B cell (primary cell): ENCODE measurements around the gene CFAP74. TPM values are rescaled to one million over a fixed set of nuclear protein-coding genes. Genes with fewer than 3 reads are reported as not detected.
A peak's percentile ranks its signal among the peaks of the same experiment; 100 is the strongest.

ENCODE experiments used
- ATAC-seq: fragments of 200-7000 bp; cut with Tn5 transposase; one replicate; pipeline ENCODE4 v1.10.0; 2021; ENCODE audit warnings: low read depth, mild to moderate bottlenecking, moderate number of reproducible peaks, moderate library complexity
- CTCF ChIA-PET: fragments of 350-600 bp; sonication (Branson Sonifier 250); formaldehyde crosslinking; loops from one replicate; lab custom pipeline; 2021; ENCODE audit warnings: antibody characterized with exemption, inconsistent platforms; lab: Charles Lee
- POLR2A ChIA-PET: fragments of 350-600 bp; sonication (Branson Sonifier 250); formaldehyde crosslinking; loops from one replicate; lab custom pipeline; 2021; ENCODE audit warnings: antibody characterized with exemption; lab: Charles Lee
- DNase-seq: peaks from one replicate; pipeline ENCODE4 v3.0.0; 2013
- H2AFZ ChIP-seq: 2 replicates; pipeline ENCODE4 v1.6.1; 2012; ENCODE audit warnings: mild to moderate bottlenecking, low read depth, low read length; ENCODE audit not compliant: insufficient read depth, poor library complexity, severe bottlenecking
- H3K27ac ChIP-seq, 2 donors: 1 replicate in 1 of 2; 2 replicates in 1 of 2; pipeline ENCODE4 v1.5.1; 2012 to 2013; ENCODE audit warnings: low read length in 2 of 2, mild to moderate bottlenecking in 2 of 2, moderate library complexity in 1 of 2
- H3K27me3 ChIP-seq, 4 experiments: fragments of 200-600 bp in 1 of 4; sonication (generic) in 1 of 4; replicated peaks in 1 of 4; 1 replicate in 2 of 4; 2 replicates in 2 of 4; pipeline versions ENCODE4 v1.6.1 to v1.7.0; 2013 to 2016; ENCODE audit warnings: low read length in 3 of 4, mild to moderate bottlenecking in 2 of 4, mixed read lengths in 1 of 4, moderate library complexity in 1 of 4; ENCODE audit not compliant: insufficient read depth in 4 of 4, control insufficient read depth in 3 of 4; ENCODE audit errors: control extremely low read depth in 1 of 4
- H3K36me3 ChIP-seq, 2 experiments: replicated peaks in 1 of 2; 1 replicate in 1 of 2; 2 replicates in 1 of 2; pipeline versions ENCODE4 v1.6.1 to v1.7.1; 2013; ENCODE audit warnings: low read length in 1 of 2; ENCODE audit not compliant: insufficient read depth in 2 of 2, control insufficient read depth in 1 of 2; ENCODE audit errors: control extremely low read depth in 1 of 2, extremely low read depth in 1 of 2
- H3K4me1 ChIP-seq, 2 donors: fragments of 200-600 bp in 1 of 2; sonication (generic) in 1 of 2; 1 replicate in 1 of 2; 2 replicates in 1 of 2; pipeline versions ENCODE4 v1.5.1 to v1.6.1; 2013 to 2017; ENCODE audit warnings: low read length in 2 of 2; ENCODE audit not compliant: control insufficient read depth in 2 of 2, insufficient read depth in 2 of 2
- H3K4me2 ChIP-seq: replicated peaks from 2 replicates; pipeline ENCODE3; 2012; ENCODE audit warnings: mild to moderate bottlenecking, low read depth, low read length; ENCODE audit not compliant: poor library complexity, severe bottlenecking
- H3K4me3 ChIP-seq, 5 experiments: fragments of 200-600 bp in 1 of 5; sonication (generic) in 1 of 5; 1 replicate in 3 of 5; 2 replicates in 2 of 5; pipeline versions ENCODE4 v1.5.1 to v1.7.0; 2011 to 2016; ENCODE audit warnings: low read length in 4 of 5, mild to moderate bottlenecking in 4 of 5, low read depth in 2 of 5, control low read depth in 1 of 5, moderate library complexity in 1 of 5; ENCODE audit not compliant: insufficient read depth in 1 of 5; ENCODE audit errors: control extremely low read depth in 1 of 5, extremely low read depth in 1 of 5
- H3K79me2 ChIP-seq: fragments of 200-600 bp; sonication (generic); one replicate; pipeline ENCODE4 v1.6.0; 2016; ENCODE audit warnings: low read length; ENCODE audit not compliant: control insufficient read depth, insufficient read depth
- H3K9ac ChIP-seq: fragments of 200-600 bp; sonication (generic); 2 replicates; pipeline ENCODE4 v1.6.1; 2017; ENCODE audit warnings: mild to moderate bottlenecking, low read length, moderate library complexity
- H3K9me3 ChIP-seq, 3 donors: one replicate each; pipeline versions ENCODE4 v1.6.1 to v1.7.1; 2013; ENCODE audit warnings: low read length in 2 of 3; ENCODE audit not compliant: control insufficient read depth in 2 of 3, insufficient read depth in 1 of 3; ENCODE audit errors: control extremely low read depth in 1 of 3
- H4K20me1 ChIP-seq: 2 replicates; pipeline ENCODE4 v1.6.0; 2012; ENCODE audit warnings: mild to moderate bottlenecking, low read length; ENCODE audit not compliant: insufficient read depth, control insufficient read depth, poor library complexity, severe bottlenecking
- H3K27ac Mint-ChIP-seq: one replicate; pipeline ENCODE4 v1.8.0; 2021; ENCODE audit warnings: mixed read lengths
- H3K27me3 Mint-ChIP-seq: one replicate; pipeline ENCODE4 v1.8.0; 2021; ENCODE audit warnings: mixed read lengths
- H3K4me1 Mint-ChIP-seq: one replicate; pipeline ENCODE4 v1.8.0; 2021; ENCODE audit warnings: mixed read lengths
- H3K4me3 Mint-ChIP-seq: one replicate; pipeline ENCODE4 v1.8.0; 2021; ENCODE audit warnings: mixed read lengths
- H3K9me3 Mint-ChIP-seq: one replicate; pipeline ENCODE4 v1.8.0; 2022; ENCODE audit warnings: mixed read lengths; ENCODE audit not compliant: insufficient read depth
- CTCF ChIP-seq: fragments of 200-600 bp; IDR thresholded peaks from one replicate; pipeline ENCODE4 v1.8.0; 2022; ENCODE audit warnings: antibody characterized with exemption, mild to moderate bottlenecking
- EZH2 ChIP-seq: IDR thresholded peaks from 2 replicates; pipeline ENCODE4 v1.6.1; 2012; ENCODE audit warnings: borderline replicate concordance, low read depth, mild to moderate bottlenecking, moderate library complexity, low read length; ENCODE audit not compliant: insufficient read depth, poor library complexity, severe bottlenecking
- WGBS: methylation state at CpG from one replicate; pipeline ENCODE4 v1.1.5; 2013; ENCODE audit warnings: missing lambda C conversion rate; ENCODE audit not compliant: insufficient coverage; 5-methylcytosine and 5-hydroxymethylcytosine counted together
- intact Hi-C: fragments of 100-400 bp; cut with micrococcal nuclease; formaldehyde crosslinking; loops from one replicate; pipeline ENCODE4 v1.10.0; 2022
- polyA plus RNA-seq: library from polyadenylated mRNA; depleted of rRNA; stranded (reverse); fragments of >200 nt; gene quantifications from 2 replicates; pipeline ENCODE4 v1.2.3, GENCODE V29; 2012
- total RNA-seq, 2 donors: library from RNA; stranded (reverse); fragments of 120-200 nt in 1 of 2; gene quantifications; 1 replicate in 1 of 2; 2 replicates in 1 of 2; pipeline versions ENCODE4 v1.2.3 to v1.2.4, GENCODE V29; 2013 to 2022

CFAP74 gene
- total and polyA plus RNA-seq, 2 donors (not counting 1 experiment from before 2014, with no cell fraction given), result not detected

- WGBS, result 88% methylated on average over 14 of the region's 16 CpGs
- no peak for TF ChIP-seq EZH2
- no peak for TF ChIP-seq CTCF
- ATAC-seq (no peak), DNase-seq (peak; percentile 26)
- H3K4me2 ChIP-seq, result no peak overlapping the region
- ChIA-PET CTCF (no interaction called here), POLR2A (no interaction called here)
- no peak overlapping the region for H2AFZ ChIP-seq
- no peak overlapping the region for H3K9ac ChIP-seq
- peaks cover 12 to 22% of the 10 kb centered on the region in 2 donors for H3K4me1 ChIP-seq
- Mint-ChIP-seq H3K4me1 (peaks cover 4% of the 10 kb centered on the region), H3K27ac (no peak overlapping the region), H3K27me3 (peaks cover 7% of the 10 kb centered on the region), H3K4me3 (no peak overlapping the region), H3K9me3 (no peaks in the 10 kb centered on the region)
- intact Hi-C loops, result no loop called here
- H3K4me3 ChIP-seq, result no peak overlapping the region
- no peaks in the 10 kb centered on the region for H3K36me3 ChIP-seq
- H4K20me1 ChIP-seq, result no peaks in the 10 kb centered on the region
- no peak overlapping the region for H3K27ac ChIP-seq
- peaks cover 0 to 16% (median 0%) of the 10 kb centered on the region in 4 experiments for H3K27me3 ChIP-seq
- no peaks in the 10 kb centered on the region for H3K79me2 ChIP-seq
- peaks cover 0 to 5% (median 0%) of the 10 kb centered on the region in 3 donors for H3K9me3 ChIP-seq
These were observed 81.5 kb downstream of the CFAP74 start for GRCh38 chr1:1921901-1922701.

- peak; percentile 26 for DNase-seq
- POLR2A ChIA-PET, result no interaction called here
- H3K4me3 Mint-ChIP-seq, result no peak overlapping the region
These were observed 82.1 kb downstream of the CFAP74 start for GRCh38 chr1:1921459-1921862.

More at GRCh38 chr1:1921459-1921862, 82.1 kb downstream of the CFAP74 start:
- Histone ChIP-seq H3K4me2 (no peak overlapping the region), H3K36me3 (no peaks in the 10 kb centered on the region), H3K27ac (no peak overlapping the region), H3K9me3 (peaks cover 0 to 5% (median 0%) of the 10 kb centered on the region in 3 donors), H3K27me3 (peaks cover 0 to 16% (median 0%) of the 10 kb centered on the region in 4 experiments), H3K9ac (no peak overlapping the region), H2AFZ (no peak overlapping the region), H3K79me2 (no peaks in the 10 kb centered on the region), H3K4me1 (peaks cover 12 to 22% of the 10 kb centered on the region in 2 donors), H4K20me1 (no peaks in the 10 kb centered on the region), H3K4me3 (no peak overlapping the region)
- no peak for ATAC-seq
- WGBS, result 87% methylated on average over 5 of the region's 6 CpGs
- CTCF ChIA-PET, result no interaction called here
- Mint-ChIP-seq H3K27me3 (peaks cover 7% of the 10 kb centered on the region), H3K27ac (no peak overlapping the region), H3K9me3 (no peaks in the 10 kb centered on the region), H3K4me1 (peaks cover 4% of the 10 kb centered on the region)
- TF ChIP-seq CTCF (no peak), EZH2 (no peak)
- intact Hi-C loops, result no loop called here
